GM12878 (cell line): ENCODE results near the gene KIAA0408. TPM values are rescaled to one million over a fixed set of nuclear protein-coding genes. Genes with fewer than 3 reads are reported as not detected.

Source experiments
- ATAC-seq: fragments of 200-7000 bp; cut with Tn5 transposase; 3 replicates; pipeline ENCODE4 v1.9.1; 2020; ENCODE audit warnings: mild to moderate bottlenecking, moderate library complexity
- BruUV-seq: library from RNA; stranded (reverse); fragments of 400-500 nt; replicated peaks from 2 replicates; lab custom pipeline; 2021; lab: Mats Ljungman, UMichigan
- CTCF ChIA-PET: fragments of 300-600 bp; sonication (Branson Sonifier 250); formaldehyde crosslinking; extraction: SDS; loops from one replicate; lab custom pipeline; 2021; ENCODE audit warnings: inconsistent platforms; lab: Yijun Ruan, JAX
- POLR2A ChIA-PET: fragments of 350-600 bp; formaldehyde crosslinking; extraction: SDS; loops from one replicate; lab custom pipeline; 2021; ENCODE audit warnings: inconsistent platforms; lab: Charles Lee
- RAD21 ChIA-PET: fragments of 300-600 bp; sonication (Branson Sonifier 250); formaldehyde crosslinking; loops from one replicate; lab custom pipeline; 2023; ENCODE audit warnings: antibody characterized with exemption; ENCODE audit not compliant: unreplicated experiment; lab: Charles Lee
- SMC1A ChIA-PET: fragments of 300-600 bp; sonication (Branson Sonifier 250); formaldehyde crosslinking; loops from one replicate; lab custom pipeline; 2023; ENCODE audit not compliant: unreplicated experiment, uncharacterized antibody; lab: Charles Lee
- DNase-seq: peaks from one replicate; pipeline ENCODE4 v3.0.0-alpha.2; 2011; ENCODE audit warnings: low read depth, low spot score
- FAIRE-seq: peaks from 3 replicates; lab custom pipeline; 2011; peaks lifted over from hg19 to GRCh38; lab: Jason Lieb, UNC
- H2AFZ ChIP-seq: 2 replicates; pipeline ENCODE4 v1.6.0; 2011; ENCODE audit warnings: low read depth, low read length, control low read depth; ENCODE audit not compliant: control insufficient read depth
- H3K27ac ChIP-seq: 2 replicates; pipeline ENCODE4 v1.5.1; 2011; ENCODE audit warnings: control low read depth; ENCODE audit not compliant: control insufficient read depth, insufficient read depth
- H3K27me3 ChIP-seq, 2 experiments: replicated peaks in 1 of 2; 2 replicates each; pipeline versions ENCODE4 v1.6.0 to v1.6.1; 2011; ENCODE audit warnings: low read length in 1 of 2; ENCODE audit not compliant: control insufficient read depth in 2 of 2, insufficient read depth in 2 of 2
- H3K36me3 ChIP-seq, 2 experiments: 2 replicates each; pipeline ENCODE4 v1.5.1; 2011; ENCODE audit warnings: low read length in 1 of 2; ENCODE audit not compliant: control insufficient read depth in 2 of 2, insufficient read depth in 2 of 2
- H3K4me1 ChIP-seq: 2 replicates; pipeline ENCODE4 v1.6.1; 2011; ENCODE audit warnings: mild to moderate bottlenecking, low read length, moderate library complexity, mixed read lengths; ENCODE audit not compliant: control insufficient read depth, insufficient read depth
- H3K4me2 ChIP-seq: 2 replicates; pipeline ENCODE4 v1.6.0; 2011; ENCODE audit warnings: control low read depth; ENCODE audit not compliant: control insufficient read depth, insufficient read depth
- H3K4me3 ChIP-seq: fragments of 200-600 bp; sonication (generic); 2 replicates; pipeline ENCODE4 v1.5.1; 2016
- H3K79me2 ChIP-seq: 2 replicates; pipeline ENCODE4 v1.6.0; 2011; ENCODE audit warnings: low read length; ENCODE audit not compliant: control insufficient read depth, insufficient read depth
- H3K9ac ChIP-seq: 2 replicates; pipeline ENCODE4 v1.8.0; 2011; ENCODE audit warnings: low read length, control low read depth, mixed read lengths; ENCODE audit not compliant: control insufficient read depth, insufficient read depth
- H3K9me3 ChIP-seq: replicated peaks from 3 replicates; pipeline ENCODE4 v1.5.1; 2011; ENCODE audit warnings: mild to moderate bottlenecking, low read length; ENCODE audit not compliant: control insufficient read depth, insufficient read depth
- H4K20me1 ChIP-seq: 2 replicates; pipeline ENCODE4 v1.6.0; 2011; ENCODE audit not compliant: control insufficient read depth, insufficient read depth
- CEBPB ChIP-seq, 2 experiments: fragments of 150-350 bp in 1 of 2; IDR thresholded peaks; 2 replicates each; pipeline ENCODE4 v1.6.1; 2012 to 2014; ENCODE audit warnings: low read depth in 2 of 2, low read length in 2 of 2, borderline replicate concordance in 1 of 2, inconsistent platforms in 1 of 2
- EP300 ChIP-seq, 2 experiments: fragments of 150-350 bp in 1 of 2; IDR thresholded peaks; 2 replicates each; pipeline ENCODE4 v1.6.1; 2011 to 2012; ENCODE audit warnings: low read depth in 2 of 2, low read length in 2 of 2, borderline replicate concordance in 1 of 2, improper control_type of control experiment in 1 of 2, inconsistent platforms in 1 of 2; ENCODE audit not compliant: control insufficient read depth in 1 of 2
- HDAC2 ChIP-seq: fragments of 200-600 bp; sonication (generic); IDR thresholded peaks from 2 replicates; pipeline ENCODE4 v1.6.1; 2017
- NFIC ChIP-seq: IDR thresholded peaks from 2 replicates; pipeline ENCODE4 v1.6.1; 2012; ENCODE audit warnings: low read depth, mild to moderate bottlenecking, inconsistent platforms, low read length, moderate library complexity
- NFYB ChIP-seq: IDR thresholded peaks from 2 replicates; pipeline ENCODE4 v1.6.1; 2011; ENCODE audit warnings: low read depth, mild to moderate bottlenecking, low read length, improper control_type of control experiment, moderate library complexity; ENCODE audit not compliant: insufficient read depth
- NR2C2 ChIP-seq: IDR thresholded peaks from 2 replicates; pipeline ENCODE4 v1.6.1; 2011; ENCODE audit warnings: borderline replicate concordance, low read depth; ENCODE audit not compliant: control insufficient read depth, insufficient read length
- SIX5 ChIP-seq: IDR thresholded peaks from 2 replicates; pipeline ENCODE4 v1.6.1; 2011; ENCODE audit warnings: mild to moderate bottlenecking, low read depth, low read length, moderate library complexity; ENCODE audit not compliant: severe bottlenecking
- SMARCA5 ChIP-seq: fragments of 450-650 bp; IDR thresholded peaks from 2 replicates; pipeline ENCODE4 v1.6.1; 2017; ENCODE audit warnings: mild to moderate bottlenecking
- SREBF2 ChIP-seq: IDR thresholded peaks from 2 replicates; pipeline ENCODE4 v1.6.1; 2012; ENCODE audit warnings: mild to moderate bottlenecking, low read length
- TCF12 ChIP-seq: IDR thresholded peaks from 2 replicates; pipeline ENCODE4 v1.6.1; 2011; ENCODE audit warnings: low read depth, mild to moderate bottlenecking, low read length
- WGBS: methylation state at CpG from one replicate; pipeline ENCODE4 v1.1.6; 2016; ENCODE audit warnings: low lambda C conversion rate; ENCODE audit not compliant: insufficient replicate concordance, insufficient coverage; ENCODE audit errors: missing lambda C conversion rate; 5-methylcytosine and 5-hydroxymethylcytosine counted together
- in situ Hi-C: fragments of 300-500 bp; cut with MboI; formaldehyde crosslinking; loops from 9 replicates; pipeline ENCODE4 v1.14.3; 2018; ENCODE audit warnings: mixed read lengths
- intact Hi-C: fragments of 100-400 bp; cut with micrococcal nuclease; formaldehyde crosslinking; loops from one replicate; pipeline ENCODE4 v1.14.2; 2022; ENCODE audit not compliant: unreplicated experiment
- polyA plus RNA-seq, 11 experiments: library from polyadenylated mRNA; depleted of rRNA in 4 of 11; unstranded in 6 of 11; stranded (reverse) in 5 of 11; fragments of >200 nt; fragmentation: Nextera tagmentation in 4 of 11; fragmentation: Illumina TruSeq in 1 of 11; extraction: Ambion mirVana in 4 of 11; extraction: Trizol in 1 of 11; gene quantifications; 1 replicate in 1 of 11; 2 replicates in 10 of 11; pipeline versions ENCODE4 v1.2.1 to v1.2.3, GENCODE V29; 2011 to 2016; ENCODE audit warnings: inconsistent platforms in 2 of 11, missing spikeins in 2 of 11, low read depth in 1 of 11
- total RNA-seq, 4 experiments: library from RNA; depleted of rRNA in 3 of 4; stranded (reverse); fragments of >200 nt in 3 of 4; fragmentation: Illumina TruSeq in 1 of 4; extraction: Trizol in 1 of 4; gene quantifications; 2 replicates each; pipeline versions ENCODE4 v1.2.1 to v1.2.3, GENCODE V29; 2013 to 2021
- TF ChIP-seq, protein P1 (sequence below): IDR thresholded peaks from 2 replicates; pipeline ENCODE4 v1.6.1; 2011; ENCODE audit warnings: borderline replicate concordance, low read depth, mild to moderate bottlenecking, moderate library complexity, mixed read lengths, low read length; ENCODE audit not compliant: insufficient read depth; ENCODE audit errors: extremely low read length
- TF ChIP-seq, protein P2 (sequence below): fragments of 150-350 bp; IDR thresholded peaks from 2 replicates; pipeline ENCODE4 v1.6.1; 2016; ENCODE audit warnings: low read depth, low read length

KIAA0408 gene
- total and polyA plus RNA-seq, 10 of the 15 experiments (the other 5 are each of a cell fraction or from before 2014, with no cell fraction given) = 0.03 to 0.30 (median 0.06) TPM; not detected in 4

DNA sequence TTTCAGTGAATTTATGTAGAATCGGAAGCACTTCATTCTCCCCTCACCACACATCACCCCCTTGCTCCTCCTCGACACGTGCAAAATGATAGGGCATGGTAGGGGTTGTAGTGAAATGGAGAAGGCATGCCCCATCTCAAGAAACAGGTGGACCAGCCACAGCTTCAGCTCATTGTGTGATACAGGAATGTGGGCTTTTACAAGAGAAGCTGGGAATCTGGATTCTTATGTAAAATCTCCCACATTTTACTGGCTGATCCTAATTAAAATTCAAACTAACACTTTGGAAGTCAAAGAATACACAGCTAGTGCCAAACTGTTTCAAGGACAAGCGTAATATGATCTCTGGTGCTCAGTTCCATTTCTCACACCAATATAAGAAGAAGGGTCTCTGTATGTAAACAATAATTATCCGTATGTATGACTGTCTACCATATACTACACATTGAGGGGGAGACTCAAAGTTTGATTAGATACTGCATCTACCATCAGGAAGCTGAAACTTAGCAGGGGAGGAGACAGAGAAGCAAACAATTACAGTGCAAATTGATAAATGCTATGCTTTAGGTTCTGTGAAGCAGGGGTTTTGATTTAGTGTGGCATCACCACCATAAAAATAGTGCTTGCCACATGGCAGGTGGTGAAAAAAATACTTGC, 24.3 kb upstream of the KIAA0408 start (continued):
- TF ChIP-seq NR2C2 (no peak), EP300 (IDR thresholded peaks at IDR 0.05; ENCODE audit: borderline replicate concordance in 1 of 2, control insufficient read depth in 1 of 2, low read depth in 2 of 2, low read length in 2 of 2) (no peak), SIX5 (no peak), SREBF2 (no peak), TCF12 (no peak), CEBPB (IDR thresholded peaks at IDR 0.05; ENCODE audit: borderline replicate concordance in 1 of 2, low read depth in 2 of 2, low read length in 2 of 2) (no peak)
- TF ChIP-seq, protein P1, sequence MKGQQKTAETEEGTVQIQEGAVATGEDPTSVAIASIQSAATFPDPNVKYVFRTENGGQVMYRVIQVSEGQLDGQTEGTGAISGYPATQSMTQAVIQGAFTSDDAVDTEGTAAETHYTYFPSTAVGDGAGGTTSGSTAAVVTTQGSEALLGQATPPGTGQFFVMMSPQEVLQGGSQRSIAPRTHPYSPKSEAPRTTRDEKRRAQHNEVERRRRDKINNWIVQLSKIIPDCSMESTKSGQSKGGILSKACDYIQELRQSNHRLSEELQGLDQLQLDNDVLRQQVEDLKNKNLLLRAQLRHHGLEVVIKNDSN = no peak

DNA sequence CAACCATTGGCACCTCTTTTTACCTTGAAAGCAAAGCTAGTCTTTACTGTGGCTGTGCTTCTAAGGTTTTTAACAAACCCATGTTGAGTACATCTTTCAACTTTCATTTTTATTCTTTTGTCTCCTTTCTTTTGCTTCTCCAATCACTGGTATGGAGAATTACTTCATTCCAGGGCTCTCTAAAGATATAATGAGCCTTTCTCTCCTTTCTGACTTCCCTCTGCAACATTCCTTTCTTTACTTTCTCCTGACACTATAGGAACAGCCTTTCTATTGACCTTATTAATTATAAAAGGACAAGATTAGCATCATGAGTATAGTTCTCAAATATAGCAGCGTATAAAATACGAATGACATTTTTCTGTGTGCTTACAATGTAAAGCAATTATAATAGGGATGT, 23.1 kb upstream of the KIAA0408 start:
- no peak overlapping the region for H3K9ac ChIP-seq
- no peak for FAIRE-seq
- SMC1A ChIA-PET = interaction anchor here (1.3 to 2.7 kb wide), 2 partner anchors 12 to 140 kb away, joined by 5 to 21 read pairs; no protein-coding TSS in a partner anchor
- no peak overlapping the region for H3K27ac ChIP-seq
- H3K4me1 ChIP-seq = peaks cover 9% of the 10 kb centered on the region
- RAD21 ChIA-PET = no interaction called here
- H3K79me2 ChIP-seq = no peaks in the 10 kb centered on the region
- H4K20me1 ChIP-seq = no peaks in the 10 kb centered on the region
- H3K27me3 ChIP-seq = no peaks in the 10 kb centered on the region
- TF ChIP-seq NFYB = no peak
- TF ChIP-seq NFIC = no peak
- TF ChIP-seq HDAC2 = no peak
- TF ChIP-seq, protein P2, sequence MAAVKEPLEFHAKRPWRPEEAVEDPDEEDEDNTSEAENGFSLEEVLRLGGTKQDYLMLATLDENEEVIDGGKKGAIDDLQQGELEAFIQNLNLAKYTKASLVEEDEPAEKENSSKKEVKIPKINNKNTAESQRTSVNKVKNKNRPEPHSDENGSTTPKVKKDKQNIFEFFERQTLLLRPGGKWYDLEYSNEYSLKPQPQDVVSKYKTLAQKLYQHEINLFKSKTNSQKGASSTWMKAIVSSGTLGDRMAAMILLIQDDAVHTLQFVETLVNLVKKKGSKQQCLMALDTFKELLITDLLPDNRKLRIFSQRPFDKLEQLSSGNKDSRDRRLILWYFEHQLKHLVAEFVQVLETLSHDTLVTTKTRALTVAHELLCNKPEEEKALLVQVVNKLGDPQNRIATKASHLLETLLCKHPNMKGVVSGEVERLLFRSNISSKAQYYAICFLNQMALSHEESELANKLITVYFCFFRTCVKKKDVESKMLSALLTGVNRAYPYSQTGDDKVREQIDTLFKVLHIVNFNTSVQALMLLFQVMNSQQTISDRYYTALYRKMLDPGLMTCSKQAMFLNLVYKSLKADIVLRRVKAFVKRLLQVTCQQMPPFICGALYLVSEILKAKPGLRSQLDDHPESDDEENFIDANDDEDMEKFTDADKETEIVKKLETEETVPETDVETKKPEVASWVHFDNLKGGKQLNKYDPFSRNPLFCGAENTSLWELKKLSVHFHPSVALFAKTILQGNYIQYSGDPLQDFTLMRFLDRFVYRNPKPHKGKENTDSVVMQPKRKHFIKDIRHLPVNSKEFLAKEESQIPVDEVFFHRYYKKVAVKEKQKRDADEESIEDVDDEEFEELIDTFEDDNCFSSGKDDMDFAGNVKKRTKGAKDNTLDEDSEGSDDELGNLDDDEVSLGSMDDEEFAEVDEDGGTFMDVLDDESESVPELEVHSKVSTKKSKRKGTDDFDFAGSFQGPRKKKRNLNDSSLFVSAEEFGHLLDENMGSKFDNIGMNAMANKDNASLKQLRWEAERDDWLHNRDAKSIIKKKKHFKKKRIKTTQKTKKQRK = no peak
- TF ChIP-seq SMARCA5 = no peak
- no peak for DNase-seq
- intact Hi-C loops (no loop called here), in situ Hi-C loops (no loop called here)
- no peaks in the 10 kb centered on the region for H3K9me3 ChIP-seq
- BruUV-seq = no TSS peak
- CTCF ChIA-PET = interaction anchor here (1.2 to 2.6 kb wide), 2 partner anchors 34 to 56 kb away, joined by 7 to 11 read pairs; no protein-coding TSS in a partner anchor
- ATAC-seq = no peak
- H3K36me3 ChIP-seq = no peaks in the 10 kb centered on the region
- no peak overlapping the region for H2AFZ ChIP-seq
- POLR2A ChIA-PET = no interaction called here
- WGBS = 91% methylated on average over 2 of the region's 2 CpGs
- no peak overlapping the region for H3K4me3 ChIP-seq
- no peak overlapping the region for H3K4me2 ChIP-seq
